Forelimb muscle (tissue), 1 donor: Measurements from ENCODE around the gene IFT172. TPM values are rescaled to one million over a fixed set of nuclear protein-coding genes. Genes with fewer than 3 reads are reported as not detected.
"Not testable (repeated sequence)": the region's sequence is repeated elsewhere in the genome, so short reads cannot be mapped to it uniquely, and the experiment has no call there.

Experiments used
- DNase-seq: peaks from one replicate; pipeline ENCODE4 v3.0.0-alpha.2; 2013; ENCODE audit warnings: low read depth
- polyA plus RNA-seq: library from polyadenylated mRNA; unstranded; fragments of 120-200 nt; gene quantifications from one replicate; pipeline ENCODE4 v1.2.1, GENCODE V29; 2013; ENCODE audit not compliant: insufficient read length

IFT172 gene
- polyA plus RNA-seq, 1 donor, result 22.5 TPM

- DNase-seq, result peak; percentile 88
Measured at GRCh38 chr2:27428213-27428977, 61.1 kb downstream of the IFT172 start, which contains the start of gene NRBP1. Gene NRBP1, plus strand, starts transcription at chr2:27428631. Its CDS starts 4,643 bp downstream, at chr2:27433274.

GRCh38 chr2:27427863-27428212 lies 61.7 kb downstream of the IFT172 start:
- no peak for DNase-seq

- DNase-seq, result not testable (repeated sequence)
Measured at GRCh38 chr2:27425039-27425438, 64.5 kb downstream of the IFT172 start.

GRCh38 chr2:27422958-27423357 lies 66.6 kb downstream of the IFT172 start:
- DNase-seq, result no peak

- no peak for DNase-seq
Measured at GRCh38 chr2:27421660-27422250, 67.8 kb downstream of the IFT172 start.

- DNase-seq, result no peak
Measured at GRCh38 chr2:27420996-27421395, 68.5 kb downstream of the IFT172 start.

- DNase-seq, result no peak
Measured at GRCh38 chr2:27416151-27416550, 73.4 kb downstream of the IFT172 start.

- no peak for DNase-seq
Measured at GRCh38 chr2:27412419-27413152, 77.0 kb downstream of the IFT172 start.

- peak; percentile 80 for DNase-seq
Measured at GRCh38 chr2:27409321-27410073, 80.0 kb downstream of the IFT172 start, which contains the start of gene PPM1G. Gene PPM1G, minus strand, starts transcription at chr2:27409591. Its CDS starts 169 bp downstream, at chr2:27409422.

- no peak for DNase-seq
Measured at GRCh38 chr2:27408601-27409320, 80.8 kb downstream of the IFT172 start.

- no peak for DNase-seq
Measured at GRCh38 chr2:27407798-27408491, 81.6 kb downstream of the IFT172 start.

- no peak for DNase-seq
Measured at GRCh38 chr2:27400348-27401135, 89.0 kb downstream of the IFT172 start.

GRCh38 chr2:27398962-27399361 lies 90.6 kb downstream of the IFT172 start:
- no peak for DNase-seq

Other genes with a start within 250 kb of the IFT172 start
- gene SLC30A3, start 226.7 kb downstream of the IFT172 start, polyA plus RNA-seq, result 0.85 TPM
- 0.24 TPM for gene DNAJC5G, start 214.3 kb downstream of the IFT172 start, polyA plus RNA-seq
- 105 TPM for gene TRIM54, start 207.3 kb downstream of the IFT172 start, polyA plus RNA-seq
- 1.9 TPM for gene UCN, start 181.3 kb downstream of the IFT172 start, polyA plus RNA-seq
- 44.9 TPM for gene MPV17, start 166.6 kb downstream of the IFT172 start, polyA plus RNA-seq
- 27.0 TPM for gene GTF3C2, start 133.0 kb downstream of the IFT172 start, polyA plus RNA-seq
- gene EIF2B4, start 119.4 kb downstream of the IFT172 start, polyA plus RNA-seq, result 32.7 TPM
- gene SNX17, start 119.1 kb downstream of the IFT172 start, polyA plus RNA-seq, result 71.2 TPM
- 14.2 TPM for gene ZNF513, start 109.0 kb downstream of the IFT172 start, polyA plus RNA-seq
- gene PPM1G, start 80.2 kb downstream of the IFT172 start, polyA plus RNA-seq, result 53.7 TPM
- gene NRBP1, start 61.1 kb downstream of the IFT172 start, polyA plus RNA-seq, result 118 TPM
- gene KRTCAP3, start 47.4 kb downstream of the IFT172 start, polyA plus RNA-seq, result 1.8 TPM
- 7.5 TPM for gene FNDC4, start 5.5 kb upstream of the IFT172 start, polyA plus RNA-seq
- not detected for gene GCKR, start 7.1 kb upstream of the IFT172 start, polyA plus RNA-seq
- gene ZNF512, start 93.3 kb upstream of the IFT172 start, polyA plus RNA-seq, result 41.1 TPM
- 5.4 TPM for gene CCDC121, start 139.3 kb upstream of the IFT172 start, polyA plus RNA-seq
- 31.2 TPM for gene GPN1, start 139.3 kb upstream of the IFT172 start, polyA plus RNA-seq
- 31.7 TPM for gene SUPT7L, start 173.9 kb upstream of the IFT172 start, polyA plus RNA-seq
- gene SLC4A1AP, start 174.1 kb upstream of the IFT172 start, polyA plus RNA-seq, result 23.9 TPM